Fibroblast of skin of back (primary cell): ENCODE measurements around the gene KRT34.
A peak's percentile ranks its signal among the peaks of the same experiment; 100 is the strongest.
"Not testable (repeated sequence)": the region's sequence is repeated elsewhere in the genome, so short reads cannot be mapped to it uniquely, and the experiment has no call there.

Experiments
- DNase-seq: peaks from one replicate; pipeline ENCODE4 v3.0.0-alpha.2; 2013

Gene KRT34

GRCh38 chr17:41404024-41404671 lies 22.0 kb upstream of the KRT34 start:
- DNase-seq: peak; percentile 98

GRCh38 chr17:41403404-41404023 lies 21.4 kb upstream of the KRT34 start:
- peak; percentile 76 for DNase-seq

DNA sequence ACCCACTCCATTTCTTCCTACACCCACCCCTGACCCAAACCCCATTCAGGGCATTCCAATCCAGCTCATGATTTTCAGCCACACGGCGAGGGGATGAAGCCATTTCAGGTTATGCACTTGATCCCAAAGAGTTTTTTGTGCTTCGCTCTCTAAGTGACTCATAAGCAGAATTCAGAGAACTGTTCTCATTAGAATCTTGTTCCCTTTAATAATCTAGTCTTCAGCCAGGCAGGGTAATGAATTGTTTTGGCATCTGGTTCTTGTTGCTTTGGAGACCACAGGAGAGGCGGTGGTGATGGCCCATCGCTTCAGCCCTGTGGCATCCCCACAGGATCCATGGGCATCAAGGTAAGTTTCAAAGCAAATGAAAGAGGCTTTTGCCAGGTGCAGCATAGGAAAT lies 20.1 kb upstream of the KRT34 start:
- peak; percentile 52 for DNase-seq

GRCh38 chr17:41396996-41397660 lies 15.0 kb upstream of the KRT34 start, which contains the start of gene KRT31:
TSS of gene KRT31 (minus strand) at chr17:41397608. CDS start at chr17:41397539, 69 bp downstream.
- DNase-seq: no peak

- no peak for DNase-seq
Observed at GRCh38 chr17:41396340-41396739, 14.2 kb upstream of the KRT34 start.

DNA sequence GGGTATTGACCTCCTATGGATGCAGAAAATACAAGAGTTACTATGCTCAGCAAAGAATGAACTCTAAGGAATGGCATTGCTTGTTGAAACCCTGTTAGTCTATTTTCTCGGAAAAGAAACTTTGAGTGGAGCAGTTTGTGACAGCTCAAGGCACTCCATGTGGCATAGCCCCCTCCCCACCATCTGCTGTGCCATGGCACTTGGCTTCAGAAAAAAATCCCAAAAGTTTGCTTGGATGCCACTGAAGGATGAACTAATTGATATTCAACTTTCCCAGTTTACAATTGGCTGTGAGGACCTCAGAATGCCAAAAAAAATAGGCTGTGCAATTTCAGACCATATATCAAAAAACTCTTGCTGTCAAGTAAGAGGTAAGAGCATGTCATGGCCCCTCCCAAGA lies 13.5 kb upstream of the KRT34 start:
- DNase-seq: no peak

GRCh38 chr17:41395044-41395443 lies 12.9 kb upstream of the KRT34 start:
- not testable (repeated sequence) for DNase-seq

DNA sequence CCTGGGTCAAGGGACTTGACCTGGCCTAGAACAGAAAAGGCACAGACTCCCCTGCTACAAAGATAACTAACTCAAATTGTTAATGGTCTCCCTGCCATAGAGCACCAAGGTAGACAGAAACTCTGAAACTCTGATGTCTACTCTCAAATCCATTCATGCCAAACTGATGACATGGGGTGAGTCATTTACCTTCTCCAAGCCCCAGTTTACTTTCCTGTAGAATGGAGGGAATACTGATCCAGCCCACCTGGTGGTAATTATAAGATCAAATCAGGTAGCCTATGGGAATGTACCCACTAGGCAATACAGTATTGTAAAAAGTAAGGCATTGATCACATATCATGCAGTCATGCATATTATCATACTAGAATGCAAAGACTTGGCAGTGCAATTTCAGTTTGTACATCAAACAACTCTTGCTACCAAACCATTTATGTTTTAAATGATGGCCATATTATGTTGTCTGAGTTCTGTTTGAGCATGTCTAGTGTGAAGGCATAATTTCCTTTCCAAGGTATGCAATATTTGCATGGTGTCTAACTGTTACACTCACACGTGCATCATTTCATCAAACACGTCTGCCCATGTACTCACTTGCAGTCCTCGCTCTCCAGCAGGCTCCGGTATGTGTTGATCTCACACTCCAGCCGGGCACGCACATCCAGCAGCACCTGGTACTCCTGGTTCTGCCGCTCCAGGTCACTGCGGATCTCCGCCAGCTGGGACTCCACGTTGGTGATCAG lies 12.3 kb upstream of the KRT34 start:
- no peak for DNase-seq

GRCh38 chr17:41393826-41394225 lies 11.7 kb upstream of the KRT34 start:
- no peak for DNase-seq

GRCh38 chr17:41393294-41393693 lies 11.2 kb upstream of the KRT34 start:
- DNase-seq: no peak

GRCh38 chr17:41392278-41392677 lies 10.2 kb upstream of the KRT34 start:
- DNase-seq: no peak

DNA sequence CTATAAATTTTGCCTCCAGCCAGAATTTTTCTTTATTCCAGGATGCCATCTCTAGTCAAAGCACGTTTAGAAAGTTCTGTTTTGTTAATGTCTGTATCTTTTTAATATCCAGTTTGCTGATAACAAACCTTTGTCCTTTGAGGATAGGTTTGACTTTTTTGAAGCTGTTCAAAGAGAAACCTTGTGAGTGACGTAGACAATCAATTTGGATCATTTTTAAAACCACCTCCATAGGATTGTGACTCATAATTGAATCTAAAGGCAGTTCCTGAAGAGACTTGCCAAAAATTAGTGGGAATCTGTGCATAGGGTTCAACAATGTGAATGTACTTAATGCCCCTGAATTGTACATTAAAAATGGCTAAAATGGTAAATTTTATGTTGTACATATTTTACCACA lies 9.4 kb upstream of the KRT34 start:
- no peak for DNase-seq

DNA sequence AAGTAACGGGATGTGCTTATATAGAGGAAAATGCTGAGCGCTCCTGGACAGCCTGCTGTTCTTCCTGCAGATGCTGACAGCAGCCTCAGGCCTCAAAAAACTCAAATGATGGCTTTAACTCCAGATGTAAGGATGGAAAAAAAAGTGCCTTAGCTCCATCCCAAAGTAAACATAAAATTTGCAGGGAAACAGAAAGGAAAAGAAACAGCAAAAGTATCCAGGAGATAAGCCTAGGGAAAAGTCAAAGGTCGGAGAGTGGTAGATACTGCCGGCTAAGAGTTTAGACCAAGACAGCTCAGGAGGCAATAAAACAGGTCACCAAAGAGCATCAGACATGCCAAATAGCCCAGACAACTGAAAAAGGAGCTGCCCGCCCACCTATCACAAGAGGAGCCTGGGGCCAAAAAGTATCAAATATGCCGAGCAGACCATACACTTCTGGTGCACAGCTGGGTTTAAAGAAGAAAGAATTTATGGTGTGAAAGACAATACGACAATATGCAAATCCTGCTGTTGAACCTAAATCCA lies 8.4 kb upstream of the KRT34 start:
- no peak for DNase-seq

- no peak for DNase-seq
Observed at GRCh38 chr17:41387670-41388069, 5.6 kb upstream of the KRT34 start.

GRCh38 chr17:41386227-41386626 lies 4.1 kb upstream of the KRT34 start:
- DNase-seq: no peak

DNA sequence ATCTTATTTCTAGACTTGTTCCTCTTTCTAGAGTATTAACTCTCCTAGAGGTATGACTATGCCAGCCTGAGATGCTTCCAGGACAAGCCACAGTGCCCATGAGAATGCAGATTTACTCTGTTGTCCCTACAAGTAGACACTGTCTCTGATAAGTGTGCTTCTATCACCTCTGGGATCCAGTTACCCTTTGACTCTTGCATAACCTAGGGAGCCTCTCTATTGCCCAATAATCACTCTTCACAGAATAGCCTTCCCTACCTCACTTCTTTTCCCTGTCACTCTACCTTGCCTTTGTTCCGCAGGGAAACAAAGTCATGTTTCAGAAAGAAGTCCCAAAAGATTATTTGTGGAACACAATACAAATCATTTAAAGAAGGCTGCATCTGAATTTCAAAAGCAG lies 1.6 kb upstream of the KRT34 start:
- DNase-seq: no peak

DNA sequence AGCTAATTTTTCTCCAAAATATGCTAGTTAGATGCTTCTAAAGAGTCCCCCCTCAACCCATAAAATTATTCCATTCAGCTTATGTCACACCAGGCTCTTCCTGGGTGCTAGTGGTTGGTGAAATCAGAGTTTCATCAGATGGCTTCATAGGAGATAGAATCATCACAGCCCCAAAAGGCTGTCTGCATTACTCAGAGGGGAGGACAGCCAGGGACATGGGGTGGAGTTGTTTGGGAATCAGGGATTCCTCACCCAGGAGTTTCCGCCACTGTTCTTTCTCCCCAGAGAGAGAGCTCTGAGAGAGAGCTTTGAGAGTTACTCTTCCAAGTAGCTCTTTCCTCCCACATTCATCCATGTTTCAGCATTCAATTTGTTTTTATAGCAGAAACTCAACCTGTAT lies 288 bp upstream of the KRT34 start:
- DNase-seq: peak; percentile 92

DNA sequence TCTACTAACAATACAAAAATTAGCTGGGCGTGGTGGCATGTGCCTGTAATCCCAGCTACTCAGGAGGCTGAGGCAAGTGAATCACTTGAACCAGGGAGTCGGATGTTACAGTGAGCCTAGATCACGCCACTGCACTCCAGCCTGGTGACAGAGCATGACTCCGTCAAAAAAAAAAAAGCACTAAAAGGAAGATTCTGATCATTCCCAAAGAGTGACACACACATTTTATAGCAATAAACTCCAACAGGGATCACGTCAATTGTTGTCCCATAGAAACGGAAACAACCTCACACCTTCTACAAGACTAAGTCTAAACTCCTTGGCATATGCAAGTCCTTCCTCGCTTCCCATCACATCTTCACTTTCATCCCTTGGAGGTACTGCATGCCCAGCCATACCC lies 2.0 kb downstream of the KRT34 start:
- DNase-seq: peak; percentile 96

GRCh38 chr17:41377546-41377945 lies 4.6 kb downstream of the KRT34 start:
- DNase-seq: peak; percentile 28

DNA sequence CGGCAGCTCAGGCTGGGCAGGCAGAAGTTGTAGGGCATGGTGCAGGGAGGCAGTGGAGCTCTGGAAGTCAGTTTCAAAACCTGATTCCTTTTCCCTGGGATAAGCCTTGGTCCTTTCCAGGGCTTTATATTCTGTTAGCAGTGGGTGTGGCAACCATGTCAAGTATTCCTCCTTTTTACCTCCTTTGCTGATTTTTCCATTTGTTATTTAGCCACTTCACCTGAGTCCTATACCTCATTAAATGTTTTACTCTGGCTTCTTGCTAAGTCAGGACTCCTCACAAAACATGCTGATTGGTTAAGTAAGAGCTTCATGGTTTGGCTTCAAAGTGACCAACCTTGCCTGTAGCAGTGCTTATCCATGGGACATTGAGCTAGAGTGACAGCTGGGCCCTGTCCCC lies 12.4 kb downstream of the KRT34 start, which contains the start of gene KRT33B:
KRT33B (minus strand) TSS at position 101 of the 400 bp plus-strand sequence; CDS start at position 38, 63 bp downstream.
- DNase-seq: no peak

DNA sequence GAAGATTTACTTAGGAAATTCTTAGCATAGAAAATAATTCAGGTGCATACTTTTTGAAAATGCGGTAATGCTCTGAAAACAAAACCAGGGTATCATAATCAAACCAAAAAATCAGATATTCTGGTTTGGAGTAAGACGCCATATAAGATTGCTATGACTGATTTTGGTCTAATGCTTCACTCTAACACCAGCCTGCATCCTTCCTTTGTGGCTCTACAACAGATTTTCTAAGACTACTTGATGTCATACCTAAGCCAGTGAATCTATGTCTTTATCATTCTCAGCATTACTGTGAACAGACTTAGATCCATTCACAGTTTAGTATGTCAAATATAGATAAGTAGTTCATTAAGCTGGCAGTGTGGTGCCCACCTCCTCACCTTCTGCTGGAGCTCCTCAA lies 13.1 kb downstream of the KRT34 start:
- no peak for DNase-seq

GRCh38 chr17:41367426-41368075 lies 14.6 kb downstream of the KRT34 start:
- DNase-seq: peak; percentile 87
